NCI-H2227 treated with DMSO at 0.1 percent for 48 hours (cell line): ENCODE data around the gene GOLPH3L.
"Not testable (repeated sequence)": the region's sequence is repeated elsewhere in the genome, so short reads cannot be mapped to it uniquely, and the experiment has no call there.

ENCODE experiments used
- DNase-seq: peaks from one replicate; lab custom pipeline; 2025; lab: John Stamatoyannopoulos, UW

Gene GOLPH3L

DNA sequence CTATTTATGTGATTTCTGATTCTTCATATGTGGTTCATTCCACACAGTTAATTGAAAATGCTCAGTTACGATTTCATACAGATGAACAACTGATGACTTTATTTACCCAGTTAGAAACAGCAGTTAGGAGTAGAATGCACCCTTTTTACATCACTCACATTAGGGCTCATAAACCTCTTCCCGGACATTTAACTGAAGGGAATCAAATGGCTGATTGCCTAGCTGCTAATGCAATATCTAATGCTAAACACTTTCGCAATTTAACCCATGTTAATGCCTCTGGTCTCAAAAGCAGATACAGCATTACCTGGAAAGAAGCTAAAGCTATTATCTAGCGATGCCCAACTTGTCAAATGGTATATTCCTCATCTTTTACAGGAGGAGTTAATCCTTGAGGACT is 39.9 kb downstream of the GOLPH3L start:
- DNase-seq: not testable (repeated sequence)

DNA sequence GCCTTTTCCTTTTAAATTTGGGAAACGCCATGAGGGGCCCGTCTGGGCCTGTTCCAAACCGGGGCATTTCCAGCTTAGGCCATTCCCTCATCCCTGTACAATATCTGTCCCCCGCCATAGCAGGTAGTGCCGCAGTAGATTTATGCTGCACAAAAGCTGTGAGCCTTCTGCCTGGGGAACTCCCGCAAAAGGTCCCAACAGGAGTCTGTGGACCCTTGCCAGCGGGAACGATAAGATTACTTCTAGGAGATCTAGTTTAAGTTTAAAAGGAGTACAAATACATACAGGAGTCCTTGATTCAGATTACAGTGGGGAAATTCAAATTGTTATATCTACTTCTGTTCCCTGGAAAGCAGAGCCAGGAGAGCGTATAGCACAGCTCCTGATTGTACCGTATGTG is 42.3 kb downstream of the GOLPH3L start:
- not testable (repeated sequence) for DNase-seq

- DNase-seq: no peak
These were observed 46.8 kb downstream of the GOLPH3L start for GRCh38 chr1:150650193-150650592.

DNA sequence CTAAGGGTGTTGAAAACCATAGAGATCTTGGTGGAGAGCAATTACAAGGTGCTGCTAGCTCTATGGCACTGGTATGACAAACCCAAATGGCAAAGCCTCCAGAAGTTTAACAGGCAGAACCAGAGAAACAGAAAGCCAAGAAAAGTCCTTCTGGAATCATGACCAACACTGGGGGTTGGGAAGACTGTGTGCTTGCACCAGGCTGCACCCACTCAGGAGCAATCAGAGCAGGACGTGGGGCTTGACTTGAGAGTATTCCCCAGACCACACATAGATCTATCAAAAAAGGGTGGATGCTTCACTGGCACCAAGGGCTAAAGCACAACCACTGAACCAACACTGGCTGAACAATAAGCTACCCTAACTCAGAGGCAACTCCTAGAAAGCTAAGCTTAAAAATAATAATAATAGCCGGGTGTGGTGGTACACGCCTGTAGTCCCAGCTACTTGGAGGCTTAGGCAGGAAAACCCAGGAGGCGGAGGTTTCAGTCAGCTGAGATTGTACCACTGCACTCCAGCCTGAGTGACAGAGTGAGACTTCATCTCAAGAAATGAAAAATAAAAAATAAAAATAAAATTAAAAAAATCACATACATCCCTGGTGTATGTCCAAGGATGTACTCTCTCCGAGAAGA is 47.4 kb downstream of the GOLPH3L start:
- DNase-seq: no peak

DNA sequence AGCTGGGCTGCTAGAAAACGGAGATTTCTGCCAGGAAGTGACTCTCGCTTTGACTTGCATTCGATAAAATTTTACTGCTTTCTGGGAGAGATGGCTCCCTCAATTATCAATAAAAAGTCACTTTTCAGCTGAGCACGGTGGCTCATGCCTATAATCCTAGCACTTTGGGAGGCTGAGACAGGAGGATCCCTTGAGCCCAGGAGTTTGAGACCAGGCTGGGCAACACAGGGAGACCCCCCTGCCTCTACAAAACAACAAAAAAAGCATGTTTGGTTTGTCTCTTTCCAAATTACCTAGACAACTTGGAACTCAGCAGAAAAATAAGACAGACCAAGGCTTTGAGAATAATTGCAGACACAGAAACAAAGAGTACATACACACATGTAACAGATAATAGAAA is 54.7 kb downstream of the GOLPH3L start:
- no peak for DNase-seq

DNA sequence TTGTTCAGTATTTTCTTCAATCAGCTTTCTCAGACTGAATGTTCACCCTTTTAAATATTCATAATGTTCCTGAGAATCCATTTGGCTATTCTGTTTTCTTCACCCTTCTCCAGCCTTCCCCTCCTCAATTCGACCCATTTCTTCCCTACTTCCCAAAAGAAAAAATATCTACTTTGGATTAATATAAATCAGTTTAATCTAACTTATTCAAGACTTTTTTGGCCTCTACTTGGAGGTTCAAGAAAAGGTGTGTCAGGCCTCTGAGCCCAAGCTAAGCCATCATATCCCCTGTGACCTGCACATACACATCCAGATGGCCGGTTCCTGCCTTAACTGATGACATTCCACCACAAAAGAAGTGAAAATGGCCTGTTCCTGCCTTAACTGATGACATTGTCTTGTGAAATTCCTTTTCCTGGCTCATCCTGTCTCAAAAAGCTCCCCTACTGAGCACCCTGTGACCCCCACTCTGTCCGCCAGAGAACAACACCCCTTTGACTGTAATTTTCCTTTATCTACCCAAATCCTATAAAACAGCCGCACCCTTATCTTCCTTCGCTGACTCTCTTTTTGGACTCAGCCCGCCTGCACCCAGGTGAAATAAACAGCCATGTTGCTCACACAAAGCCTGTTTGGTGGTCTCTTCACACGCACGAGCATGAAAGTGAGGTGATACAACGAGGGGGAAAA is 55.7 kb downstream of the GOLPH3L start:
- DNase-seq: not testable (repeated sequence)

- not testable (repeated sequence) for DNase-seq
These were observed 58.5 kb downstream of the GOLPH3L start for GRCh38 chr1:150638430-150638829.

DNA sequence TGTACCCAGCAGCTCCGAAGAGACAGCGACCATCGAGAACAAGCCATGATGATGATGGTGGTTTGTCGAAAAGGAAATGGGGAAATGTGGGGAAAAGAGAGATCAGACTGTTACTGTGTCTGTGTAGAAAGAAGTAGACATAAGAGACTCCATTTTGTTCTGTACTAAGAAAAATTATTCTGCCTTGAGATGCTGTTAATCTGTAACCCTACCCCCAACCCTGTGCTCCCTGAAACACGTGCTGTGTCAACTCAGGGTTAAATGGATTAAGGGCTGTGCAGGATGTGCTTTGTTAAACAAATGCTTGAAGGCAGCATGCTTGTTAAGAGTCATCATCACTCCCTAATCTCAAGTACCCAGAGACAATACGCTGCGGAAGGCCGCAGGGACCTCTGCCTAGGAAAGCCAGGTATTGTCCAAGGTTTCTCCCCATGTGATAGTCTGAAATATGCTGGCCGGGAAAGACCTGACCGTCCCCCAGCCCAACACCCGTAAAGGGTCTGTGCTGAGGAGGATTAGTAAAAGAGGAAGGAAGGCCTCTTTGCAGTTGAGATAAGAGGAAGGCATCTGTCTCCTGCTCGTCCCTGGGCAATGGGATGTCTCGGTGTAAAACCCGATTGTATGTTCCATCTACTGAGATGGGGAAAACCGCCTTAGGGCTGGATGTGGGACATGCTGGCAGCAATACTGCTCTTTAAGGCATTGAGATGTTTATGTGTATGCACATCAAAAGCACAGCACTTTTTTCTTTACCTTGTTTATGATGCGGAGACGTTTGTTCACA is 61.9 kb downstream of the GOLPH3L start:
- DNase-seq: not testable (repeated sequence)

GRCh38 chr1:150629115-150629928 is 67.6 kb downstream of the GOLPH3L start, which contains the start of gene ENSA:
Gene ENSA (minus strand): TSS chr1:150629612. CDS start chr1:150629470, 142 bp downstream.
- DNase-seq: peak; percentile 98

DNA sequence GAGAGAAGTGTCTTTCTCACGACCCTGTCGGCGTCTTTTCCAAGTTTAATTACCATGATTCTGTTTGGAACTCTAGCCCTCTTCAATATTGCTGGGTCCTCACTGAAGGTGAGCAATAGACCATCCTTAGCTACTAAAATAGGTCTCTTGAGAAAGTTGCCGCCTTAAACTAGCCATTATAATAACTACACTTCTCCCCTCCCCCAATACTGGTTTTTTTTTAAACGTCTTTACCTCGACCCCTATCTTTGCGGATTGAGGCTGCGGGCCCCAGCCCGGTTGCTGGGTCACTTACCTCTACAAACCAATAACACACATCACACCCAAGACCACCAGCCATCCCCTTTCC is 68.2 kb downstream of the GOLPH3L start:
- no peak for DNase-seq

DNA sequence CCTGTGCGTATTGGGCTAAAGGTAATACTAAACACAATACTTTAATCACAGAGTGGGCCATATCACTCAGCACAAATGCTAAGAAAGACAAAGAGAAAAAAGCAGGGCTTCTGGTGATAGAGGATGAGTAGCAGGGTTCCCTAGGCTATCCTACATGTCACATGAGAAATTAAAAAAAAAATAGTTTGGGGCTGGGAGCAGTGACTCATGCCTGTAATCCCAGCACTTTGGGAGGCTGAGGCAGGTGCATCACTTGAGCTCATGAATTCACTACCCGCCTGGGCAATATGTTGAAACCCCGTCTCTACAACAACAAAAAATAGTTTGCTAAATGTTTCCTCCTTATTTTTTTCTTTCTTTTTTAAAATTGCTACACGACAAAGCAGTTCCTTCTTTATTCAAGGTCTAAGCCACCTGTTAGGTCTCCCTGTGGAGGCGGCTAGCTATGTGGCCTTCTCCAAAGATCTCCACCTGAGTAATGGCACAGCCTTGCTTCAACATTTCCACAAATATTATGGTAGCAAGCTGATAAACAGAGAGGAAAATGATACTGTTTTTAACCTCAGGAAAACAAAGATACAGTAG is 69.0 kb downstream of the GOLPH3L start:
- no peak for DNase-seq

- no peak for DNase-seq
These were observed 70.8 kb downstream of the GOLPH3L start for GRCh38 chr1:150626150-150626549.

DNA sequence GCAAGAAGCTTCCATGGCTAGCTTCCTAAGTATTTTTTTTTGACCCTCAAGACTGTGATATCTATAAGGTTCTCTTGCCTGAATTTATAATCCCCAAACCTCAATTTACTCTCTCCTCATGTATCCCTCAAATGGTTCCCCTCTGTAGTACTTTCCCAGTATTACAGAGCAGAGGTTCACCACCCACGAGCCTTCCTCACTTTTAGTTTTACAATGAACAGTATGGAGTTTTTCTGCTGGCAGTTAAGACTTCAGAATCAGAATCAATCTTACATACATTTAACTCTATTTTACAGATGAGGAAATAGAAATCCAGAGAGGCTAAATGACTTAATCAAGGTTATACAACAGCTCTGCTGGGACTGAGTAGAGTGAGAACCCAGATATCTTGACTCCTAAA is 72.4 kb downstream of the GOLPH3L start:
- not testable (repeated sequence) for DNase-seq

DNA sequence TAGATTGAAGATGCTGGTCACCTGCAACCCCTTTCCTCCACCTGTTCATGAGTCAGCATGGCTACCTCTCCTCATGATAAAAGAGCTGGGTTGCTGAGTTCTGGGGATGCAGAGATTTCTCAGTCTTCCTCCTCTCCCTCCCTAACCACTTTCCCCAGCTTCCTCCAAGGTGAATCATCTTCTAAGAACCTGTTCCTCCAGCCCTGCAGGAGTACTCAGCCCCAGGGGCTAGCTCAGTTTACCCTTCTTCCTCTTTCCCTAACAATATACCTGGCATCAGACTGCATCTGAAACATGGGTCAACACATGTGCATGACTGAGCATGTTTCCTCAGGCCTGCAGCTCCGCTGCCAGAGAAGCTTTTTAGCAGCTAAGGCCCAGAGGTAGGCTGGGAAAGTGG is 72.8 kb downstream of the GOLPH3L start:
- DNase-seq: not testable (repeated sequence)

GRCh38 chr1:150622303-150622975 is 74.5 kb downstream of the GOLPH3L start:
- DNase-seq: no peak

GRCh38 chr1:150621497-150622302 is 75.3 kb downstream of the GOLPH3L start:
- DNase-seq: peak; percentile 12

DNA sequence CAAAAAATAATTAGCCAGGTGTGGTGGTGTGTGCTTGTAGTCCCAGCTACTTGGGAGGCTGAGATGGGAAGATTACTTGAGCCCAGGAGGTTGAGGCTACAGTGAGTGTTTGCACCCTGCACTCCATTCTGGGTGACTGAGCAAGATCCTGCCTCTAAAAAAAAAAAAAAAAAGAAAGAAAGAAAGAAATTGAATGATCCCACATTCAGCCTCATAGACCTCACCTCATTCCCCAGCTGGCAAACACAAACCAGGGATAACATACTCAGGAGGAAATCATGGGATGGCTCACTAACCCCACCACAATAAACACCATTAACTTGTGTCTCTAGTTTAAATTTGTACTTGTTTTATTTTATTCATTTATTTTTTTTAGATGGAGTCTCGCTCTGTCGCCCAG is 76.0 kb downstream of the GOLPH3L start:
- no peak for DNase-seq

- DNase-seq: no peak
These were observed 77.1 kb downstream of the GOLPH3L start for GRCh38 chr1:150619576-150620509.
